ENCODE data around the gene PCDH9.

PCDH9 gene

DNA sequence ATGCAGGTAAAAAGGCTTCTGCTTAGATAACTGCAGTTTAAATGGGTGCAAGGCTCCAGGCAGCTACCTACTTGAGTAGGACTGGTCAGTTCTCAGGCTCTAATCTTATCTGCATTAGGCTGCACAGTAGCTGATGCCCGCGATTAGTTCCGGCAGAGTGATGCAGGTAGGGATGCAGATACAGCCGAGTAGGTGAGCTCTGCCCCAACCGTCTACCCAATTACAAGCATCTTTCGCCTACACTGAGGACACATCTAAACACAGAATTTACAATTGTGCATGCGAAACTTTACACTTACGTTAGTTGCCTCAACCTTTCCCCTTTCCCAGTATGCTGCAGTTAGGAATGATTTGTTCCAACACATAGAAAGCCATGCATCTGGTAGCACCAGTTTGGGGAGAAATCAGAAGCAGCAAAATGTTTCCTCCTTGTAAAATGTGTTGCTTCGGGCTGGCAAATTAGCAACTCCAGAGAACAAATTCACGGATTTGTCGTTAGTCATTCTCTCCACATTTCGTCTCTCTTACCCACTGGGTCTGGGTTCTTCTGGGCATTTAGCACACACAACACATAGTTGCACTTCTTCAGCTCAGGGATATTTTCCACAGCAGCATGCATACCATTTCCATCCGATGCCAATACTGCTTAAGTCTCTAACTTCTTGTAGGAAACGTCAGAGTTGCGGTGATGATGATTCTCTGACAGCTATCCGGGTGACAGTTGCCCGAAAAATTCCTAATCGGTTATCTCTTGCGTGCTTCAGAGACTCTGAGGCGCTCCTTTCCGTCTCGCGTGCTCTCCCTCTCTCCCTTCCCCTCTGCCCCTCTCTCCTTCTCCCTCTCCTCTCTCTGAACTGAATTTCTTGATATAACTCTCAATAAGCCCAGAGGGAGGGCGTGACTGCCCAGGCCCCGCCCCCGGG, at the start of gene PCDH9:
PCDH9 (minus strand) TSS at position 856 of the 923 bp plus-strand sequence. CDS start 1,896 bp downstream, outside the sequence.
- H3K9ac ChIP-seq (ENCODE audit: low read depth in 1 of 2, low read length in 2 of 2): peak within 1 kb of the TSS; percentile 33 to 48

GRCh38 chr13:67278235-67278634, 48.1 kb upstream of the PCDH9 start:
- Histone ChIP-seq H3K9me3 (ENCODE audit: control insufficient read depth in 1 of 2, low read length in 2 of 2) (no peaks in the 10 kb centered on the region), H3K4me3 (ENCODE audit: low read depth in 1 of 2, low read length in 2 of 2) (no peak overlapping the region), H3K36me3 (ENCODE audit: control insufficient read depth in 1 of 2, insufficient read depth in 2 of 2, low read length in 2 of 2) (no peaks in the 10 kb centered on the region), H3K9ac (ENCODE audit: low read depth in 1 of 2, low read length in 2 of 2) (no peak overlapping the region), H3K27ac (ENCODE audit: low read depth, low read length) (no peak overlapping the region), H3K27me3 (ENCODE audit: control insufficient read depth in 1 of 2, insufficient read depth in 2 of 2, low read length in 2 of 2) (no peaks in the 10 kb centered on the region), H3K4me1 (ENCODE audit: control insufficient read depth in 1 of 2, insufficient read depth in 2 of 2, low read length in 2 of 2) (no peaks in the 10 kb centered on the region)

More for the DNA sequence above, at the start of gene PCDH9:
- H3K27me3 ChIP-seq (ENCODE audit: control insufficient read depth in 1 of 2, insufficient read depth in 2 of 2, low read length in 2 of 2): peaks cover 9 to 24% of the 10 kb centered on the region in 2 donors
- H3K4me3 ChIP-seq (ENCODE audit: low read depth in 1 of 2, low read length in 2 of 2): peak within 1 kb of the TSS; percentile 85 to 89
- H3K4me1 ChIP-seq (ENCODE audit: control insufficient read depth in 1 of 2, insufficient read depth in 2 of 2, low read length in 2 of 2): peaks cover 0 to 6% of the 10 kb centered on the region in 2 donors
- no peaks in the 10 kb centered on the region for H3K36me3 ChIP-seq (ENCODE audit: control insufficient read depth in 1 of 2, insufficient read depth in 2 of 2, low read length in 2 of 2)
- H3K9me3 ChIP-seq (ENCODE audit: control insufficient read depth in 1 of 2, low read length in 2 of 2): no peaks in the 10 kb centered on the region
- H3K27ac ChIP-seq (ENCODE audit: low read depth, low read length): peak within 1 kb of the TSS; percentile 63

- Histone ChIP-seq H3K4me3 (ENCODE audit: low read depth in 1 of 2, low read length in 2 of 2) (no peak overlapping the region), H3K9me3 (ENCODE audit: control insufficient read depth in 1 of 2, low read length in 2 of 2) (no peaks in the 10 kb centered on the region), H3K4me1 (ENCODE audit: control insufficient read depth in 1 of 2, insufficient read depth in 2 of 2, low read length in 2 of 2) (no peaks in the 10 kb centered on the region), H3K36me3 (ENCODE audit: control insufficient read depth in 1 of 2, insufficient read depth in 2 of 2, low read length in 2 of 2) (no peaks in the 10 kb centered on the region), H3K27ac (ENCODE audit: low read depth, low read length) (no peak overlapping the region), H3K27me3 (ENCODE audit: control insufficient read depth in 1 of 2, insufficient read depth in 2 of 2, low read length in 2 of 2) (no peaks in the 10 kb centered on the region), H3K9ac (ENCODE audit: low read depth in 1 of 2, low read length in 2 of 2) (no peak overlapping the region)
Measured at GRCh38 chr13:67277581-67277980, 47.4 kb upstream of the PCDH9 start.

DNA sequence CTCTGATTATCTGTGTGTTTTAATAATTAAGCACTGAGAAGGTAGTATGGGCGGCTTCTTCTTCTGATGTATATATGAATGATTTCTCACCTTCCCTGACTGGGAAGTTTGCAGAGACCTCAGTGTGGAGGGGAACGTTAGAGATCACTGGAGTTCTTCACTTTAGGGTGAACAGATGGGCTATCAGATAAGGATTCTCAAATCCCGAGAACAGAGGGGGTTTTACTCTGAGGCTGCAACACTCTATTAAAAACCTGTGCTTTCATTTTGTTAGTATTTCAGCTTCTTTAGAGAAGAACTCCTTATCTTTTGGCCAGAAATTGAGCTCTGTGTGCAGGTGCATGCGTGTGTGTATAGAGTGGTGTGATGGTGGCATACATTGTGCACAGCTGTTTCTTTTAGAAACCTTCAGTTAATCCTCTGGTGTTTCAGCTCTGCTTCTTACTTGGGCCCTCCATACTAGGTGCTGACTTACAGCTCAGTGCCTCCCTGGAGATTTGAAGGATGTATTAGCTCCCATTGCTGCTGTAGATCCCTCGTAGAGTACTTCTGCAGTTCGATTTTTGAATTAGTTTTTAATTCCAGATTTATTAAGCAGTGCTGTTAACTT, 45.3 kb upstream of the PCDH9 start:
- no peaks in the 10 kb centered on the region for H3K9me3 ChIP-seq (ENCODE audit: control insufficient read depth in 1 of 2, low read length in 2 of 2)
- H3K36me3 ChIP-seq (ENCODE audit: control insufficient read depth in 1 of 2, insufficient read depth in 2 of 2, low read length in 2 of 2): no peaks in the 10 kb centered on the region
- H3K9ac ChIP-seq (ENCODE audit: low read depth in 1 of 2, low read length in 2 of 2): no peak overlapping the region
- H3K27ac ChIP-seq (ENCODE audit: low read depth, low read length): no peak overlapping the region
- no peak overlapping the region for H3K4me3 ChIP-seq (ENCODE audit: low read depth in 1 of 2, low read length in 2 of 2)
- no peaks in the 10 kb centered on the region for H3K4me1 ChIP-seq (ENCODE audit: control insufficient read depth in 1 of 2, insufficient read depth in 2 of 2, low read length in 2 of 2)
- no peaks in the 10 kb centered on the region for H3K27me3 ChIP-seq (ENCODE audit: control insufficient read depth in 1 of 2, insufficient read depth in 2 of 2, low read length in 2 of 2)

- Histone ChIP-seq H3K9ac (ENCODE audit: low read depth in 1 of 2, low read length in 2 of 2) (no peak overlapping the region), H3K36me3 (ENCODE audit: control insufficient read depth in 1 of 2, insufficient read depth in 2 of 2, low read length in 2 of 2) (no peaks in the 10 kb centered on the region), H3K27me3 (ENCODE audit: control insufficient read depth in 1 of 2, insufficient read depth in 2 of 2, low read length in 2 of 2) (no peaks in the 10 kb centered on the region), H3K4me1 (ENCODE audit: control insufficient read depth in 1 of 2, insufficient read depth in 2 of 2, low read length in 2 of 2) (no peaks in the 10 kb centered on the region), H3K27ac (ENCODE audit: low read depth, low read length) (no peak overlapping the region), H3K4me3 (ENCODE audit: low read depth in 1 of 2, low read length in 2 of 2) (no peak overlapping the region), H3K9me3 (ENCODE audit: control insufficient read depth in 1 of 2, low read length in 2 of 2) (no peaks in the 10 kb centered on the region)
Measured at GRCh38 chr13:67273001-67273400, 42.9 kb upstream of the PCDH9 start.

DNA sequence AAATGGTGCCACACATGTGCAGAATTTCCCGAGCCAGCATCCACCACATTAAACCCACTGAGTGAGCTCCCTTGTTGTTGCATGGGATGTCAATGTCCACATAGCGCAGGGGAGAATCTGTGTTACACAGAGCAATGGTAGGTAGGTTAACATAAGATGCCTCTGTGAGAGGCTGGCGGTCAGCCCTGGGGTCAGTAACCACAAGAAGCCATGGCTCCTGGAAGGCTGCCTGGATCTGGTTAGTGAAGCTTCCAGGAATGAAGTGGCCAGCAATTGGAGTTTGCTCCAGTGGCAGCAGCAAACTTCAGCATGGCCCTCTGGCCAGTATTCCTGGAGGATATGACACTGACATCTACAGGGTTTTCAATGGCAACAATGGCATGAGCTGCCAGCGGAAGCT, 37.0 kb upstream of the PCDH9 start:
- H3K4me1 ChIP-seq (ENCODE audit: control insufficient read depth in 1 of 2, insufficient read depth in 2 of 2, low read length in 2 of 2): no peaks in the 10 kb centered on the region
- no peak overlapping the region for H3K27ac ChIP-seq (ENCODE audit: low read depth, low read length)
- H3K9ac ChIP-seq (ENCODE audit: low read depth in 1 of 2, low read length in 2 of 2): no peak overlapping the region
- no peak overlapping the region for H3K4me3 ChIP-seq (ENCODE audit: low read depth in 1 of 2, low read length in 2 of 2)
- H3K27me3 ChIP-seq (ENCODE audit: control insufficient read depth in 1 of 2, insufficient read depth in 2 of 2, low read length in 2 of 2): no peaks in the 10 kb centered on the region
- no peaks in the 10 kb centered on the region for H3K9me3 ChIP-seq (ENCODE audit: control insufficient read depth in 1 of 2, low read length in 2 of 2)
- no peaks in the 10 kb centered on the region for H3K36me3 ChIP-seq (ENCODE audit: control insufficient read depth in 1 of 2, insufficient read depth in 2 of 2, low read length in 2 of 2)

DNA sequence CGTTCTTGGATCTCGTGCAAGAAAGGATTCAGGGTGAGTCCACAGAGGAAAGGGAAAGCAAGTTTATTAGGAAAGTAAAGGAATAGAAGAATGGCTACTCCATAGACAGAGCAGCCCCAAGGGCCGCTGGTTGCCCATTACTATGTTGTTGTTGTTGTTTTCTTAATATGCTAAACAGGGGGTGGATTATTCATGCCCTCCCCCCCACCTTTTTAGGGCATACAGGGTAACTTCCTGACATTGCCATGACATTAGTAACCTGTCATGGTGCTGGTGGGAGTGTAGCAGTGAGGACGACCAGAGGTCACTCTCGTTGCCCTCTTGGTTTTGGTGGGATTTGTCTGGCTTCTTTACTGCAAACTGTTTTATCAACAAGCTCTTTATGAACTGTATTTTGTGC, 29.1 kb upstream of the PCDH9 start:
- Histone ChIP-seq H3K9ac (ENCODE audit: low read depth in 1 of 2, low read length in 2 of 2) (no peak overlapping the region), H3K27ac (ENCODE audit: low read depth, low read length) (no peak overlapping the region), H3K36me3 (ENCODE audit: control insufficient read depth in 1 of 2, insufficient read depth in 2 of 2, low read length in 2 of 2) (no peaks in the 10 kb centered on the region), H3K4me1 (ENCODE audit: control insufficient read depth in 1 of 2, insufficient read depth in 2 of 2, low read length in 2 of 2) (no peaks in the 10 kb centered on the region), H3K4me3 (ENCODE audit: low read depth in 1 of 2, low read length in 2 of 2) (no peak overlapping the region), H3K9me3 (ENCODE audit: control insufficient read depth in 1 of 2, low read length in 2 of 2) (no peaks in the 10 kb centered on the region), H3K27me3 (ENCODE audit: control insufficient read depth in 1 of 2, insufficient read depth in 2 of 2, low read length in 2 of 2) (no peaks in the 10 kb centered on the region)

GRCh38 chr13:67258482-67258881, 28.3 kb upstream of the PCDH9 start:
- H3K27me3 ChIP-seq (ENCODE audit: control insufficient read depth in 1 of 2, insufficient read depth in 2 of 2, low read length in 2 of 2): no peaks in the 10 kb centered on the region
- no peak overlapping the region for H3K9ac ChIP-seq (ENCODE audit: low read depth in 1 of 2, low read length in 2 of 2)
- no peak overlapping the region for H3K4me3 ChIP-seq (ENCODE audit: low read depth in 1 of 2, low read length in 2 of 2)
- no peak overlapping the region for H3K27ac ChIP-seq (ENCODE audit: low read depth, low read length)
- H3K4me1 ChIP-seq (ENCODE audit: control insufficient read depth in 1 of 2, insufficient read depth in 2 of 2, low read length in 2 of 2): no peaks in the 10 kb centered on the region
- no peaks in the 10 kb centered on the region for H3K9me3 ChIP-seq (ENCODE audit: control insufficient read depth in 1 of 2, low read length in 2 of 2)
- H3K36me3 ChIP-seq (ENCODE audit: control insufficient read depth in 1 of 2, insufficient read depth in 2 of 2, low read length in 2 of 2): no peaks in the 10 kb centered on the region

- Histone ChIP-seq H3K27ac (ENCODE audit: low read depth, low read length) (no peak overlapping the region), H3K9me3 (ENCODE audit: control insufficient read depth in 1 of 2, low read length in 2 of 2) (no peaks in the 10 kb centered on the region), H3K36me3 (ENCODE audit: control insufficient read depth in 1 of 2, insufficient read depth in 2 of 2, low read length in 2 of 2) (no peaks in the 10 kb centered on the region), H3K4me1 (ENCODE audit: control insufficient read depth in 1 of 2, insufficient read depth in 2 of 2, low read length in 2 of 2) (no peaks in the 10 kb centered on the region), H3K4me3 (ENCODE audit: low read depth in 1 of 2, low read length in 2 of 2) (no peak overlapping the region), H3K9ac (ENCODE audit: low read depth in 1 of 2, low read length in 2 of 2) (no peak overlapping the region), H3K27me3 (ENCODE audit: control insufficient read depth in 1 of 2, insufficient read depth in 2 of 2, low read length in 2 of 2) (no peaks in the 10 kb centered on the region)
Measured at GRCh38 chr13:67238861-67239260, 8.7 kb upstream of the PCDH9 start.

DNA sequence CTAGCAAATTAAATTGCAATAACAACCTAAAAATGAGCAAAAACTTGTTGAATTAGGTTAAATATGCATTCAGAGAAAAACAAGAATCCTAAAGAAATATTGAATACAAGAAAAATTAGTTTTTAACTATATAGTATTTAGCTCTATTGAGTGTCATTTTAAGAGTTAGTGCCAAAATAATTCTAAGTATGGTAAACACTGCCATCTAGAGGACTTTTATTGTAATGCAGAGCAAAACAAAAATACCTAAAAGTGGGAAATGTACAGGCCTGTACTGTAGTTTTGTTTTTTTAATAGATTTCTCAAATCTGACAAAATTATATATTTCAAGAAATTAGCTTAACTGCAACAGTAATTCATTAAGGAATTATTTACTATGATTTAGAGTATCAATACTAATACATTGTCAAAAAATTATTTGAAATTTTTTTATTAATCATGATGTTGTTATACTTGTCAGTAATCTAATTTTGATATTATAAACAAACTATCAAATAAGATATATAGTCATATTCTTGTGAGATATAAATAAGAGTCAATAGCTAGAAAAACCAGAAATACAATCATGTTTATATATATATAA, 8.2 kb upstream of the PCDH9 start:
- Histone ChIP-seq H3K4me1 (ENCODE audit: control insufficient read depth in 1 of 2, insufficient read depth in 2 of 2, low read length in 2 of 2) (no peaks in the 10 kb centered on the region), H3K4me3 (ENCODE audit: low read depth in 1 of 2, low read length in 2 of 2) (no peak overlapping the region), H3K36me3 (ENCODE audit: control insufficient read depth in 1 of 2, insufficient read depth in 2 of 2, low read length in 2 of 2) (no peaks in the 10 kb centered on the region), H3K9me3 (ENCODE audit: control insufficient read depth in 1 of 2, low read length in 2 of 2) (no peaks in the 10 kb centered on the region), H3K27ac (ENCODE audit: low read depth, low read length) (no peak overlapping the region), H3K27me3 (ENCODE audit: control insufficient read depth in 1 of 2, insufficient read depth in 2 of 2, low read length in 2 of 2) (no peaks in the 10 kb centered on the region), H3K9ac (ENCODE audit: low read depth in 1 of 2, low read length in 2 of 2) (no peak overlapping the region)
